Keratinocyte (primary cell): Measurements from ENCODE around the gene RCN2.

Experiments used
- CTCF ChIP-seq, 3 experiments: IDR thresholded peaks in 1 of 3; conservative IDR thresholded peaks in 1 of 3; optimal IDR thresholded peaks in 1 of 3; 2 replicates in 2 of 3; 3 replicates in 1 of 3; pipeline versions ENCODE3 to v1.5.1; 2011; ENCODE audit warnings: low read length in 3 of 3, mild to moderate bottlenecking in 3 of 3, moderate library complexity in 2 of 3, control low read depth in 1 of 3, inconsistent platforms in 1 of 3; ENCODE audit not compliant: insufficient read depth in 2 of 3; ENCODE audit errors: extremely low read depth in 1 of 3
- EZH2 ChIP-seq: IDR thresholded peaks from one replicate; pipeline ENCODE4 v1.6.1; 2012; ENCODE audit warnings: inconsistent platforms, mild to moderate bottlenecking, low read length, moderate library complexity

GRCh38 chr15:76945494-76946093 is 14.0 kb downstream of the RCN2 start:
- no peak for TF ChIP-seq CTCF (optimal IDR thresholded peaks at IDR 0.05 in 1 of 3, IDR thresholded peaks at IDR 0.05 in 1 of 3, conservative IDR thresholded peaks at IDR 0.05 in 1 of 3; ENCODE audit: extremely low read depth in 1 of 3, insufficient read depth in 2 of 3, low read length in 3 of 3)
- TF ChIP-seq EZH2 = no peak
